Measurements from ENCODE around the gene TNXB.

TNXB gene

GRCh38 chr6:32081168-32081990 lies 27.8 kb downstream of the TNXB start:
- Histone ChIP-seq H3K9me3 (ENCODE audit: control extremely low read depth in 1 of 5, control insufficient read depth in 4 of 5, insufficient read depth in 2 of 5, low read depth in 1 of 5, low read length in 4 of 5) (no peaks in the 10 kb centered on the region), H3K27me3 (replicated peaks in 2 of 5; ENCODE audit: control insufficient read depth in 4 of 5, insufficient read depth in 5 of 5, low read length in 4 of 5) (peaks cover 0 to 15% (median 5%) of the 10 kb centered on the region in 5 experiments), H3K27ac (ENCODE audit: insufficient read depth in 1 of 2, low read depth in 1 of 2, low read length in 2 of 2, poor library complexity in 1 of 2, severe bottlenecking in 2 of 2) (no peak overlapping the region), H3K4me1 (ENCODE audit: control extremely low read depth in 1 of 4, control insufficient read depth in 4 of 4, insufficient read depth in 4 of 4, low read length in 3 of 4) (no peaks in the 10 kb centered on the region), H3K4me3 (ENCODE audit: control insufficient read depth in 1 of 7, extremely low read depth in 1 of 7, insufficient read depth in 4 of 7, low read depth in 2 of 7, low read length in 6 of 7) (no peak overlapping the region), H3K36me3 (ENCODE audit: control insufficient read depth in 4 of 4, insufficient read depth in 4 of 4, low read length in 3 of 4) (no peaks in the 10 kb centered on the region)
- no peak for DNase-seq
- POLR2A ChIA-PET: no interaction called here
- CTCF ChIA-PET: no interaction called here
- WGBS (ENCODE audit: insufficient coverage): 88% methylated on average over 17 of the region's 22 CpGs

GRCh38 chr6:32079566-32080290 lies 29.4 kb downstream of the TNXB start:
- Histone ChIP-seq H3K27me3 (replicated peaks in 2 of 5; ENCODE audit: control insufficient read depth in 4 of 5, insufficient read depth in 5 of 5, low read length in 4 of 5) (peaks cover 0 to 11% (median 0%) of the 10 kb centered on the region in 5 experiments), H3K4me1 (ENCODE audit: control extremely low read depth in 1 of 4, control insufficient read depth in 4 of 4, insufficient read depth in 4 of 4, low read length in 3 of 4) (no peaks in the 10 kb centered on the region), H3K27ac (ENCODE audit: insufficient read depth in 1 of 2, low read depth in 1 of 2, low read length in 2 of 2, poor library complexity in 1 of 2, severe bottlenecking in 2 of 2) (no peak overlapping the region), H3K9me3 (ENCODE audit: control extremely low read depth in 1 of 5, control insufficient read depth in 4 of 5, insufficient read depth in 2 of 5, low read depth in 1 of 5, low read length in 4 of 5) (no peaks in the 10 kb centered on the region), H3K4me3 (ENCODE audit: control insufficient read depth in 1 of 7, extremely low read depth in 1 of 7, insufficient read depth in 4 of 7, low read depth in 2 of 7, low read length in 6 of 7) (no peak overlapping the region), H3K36me3 (ENCODE audit: control insufficient read depth in 4 of 4, insufficient read depth in 4 of 4, low read length in 3 of 4) (no peaks in the 10 kb centered on the region)
- ChIA-PET CTCF (no interaction called here), POLR2A (no interaction called here)
- 79% methylated on average over 5 of the region's 7 CpGs for WGBS (ENCODE audit: insufficient coverage)
- no peak for DNase-seq

GRCh38 chr6:32076321-32076809 lies 32.8 kb downstream of the TNXB start:
- no peak overlapping the region for H3K4me3 ChIP-seq (ENCODE audit: control insufficient read depth in 1 of 7, extremely low read depth in 1 of 7, insufficient read depth in 4 of 7, low read depth in 2 of 7, low read length in 6 of 7)
- H3K27me3 ChIP-seq (replicated peaks in 2 of 5; ENCODE audit: control insufficient read depth in 4 of 5, insufficient read depth in 5 of 5, low read length in 4 of 5): peaks cover 0 to 2% (median 0%) of the 10 kb centered on the region in 5 experiments
- no peaks in the 10 kb centered on the region for H3K36me3 ChIP-seq (ENCODE audit: control insufficient read depth in 4 of 4, insufficient read depth in 4 of 4, low read length in 3 of 4)
- POLR2A ChIA-PET: no interaction called here
- 87% methylated on average over 3 of the region's 12 CpGs for WGBS (ENCODE audit: insufficient coverage)
- no peaks in the 10 kb centered on the region for H3K4me1 ChIP-seq (ENCODE audit: control extremely low read depth in 1 of 4, control insufficient read depth in 4 of 4, insufficient read depth in 4 of 4, low read length in 3 of 4)
- no peak overlapping the region for H3K27ac ChIP-seq (ENCODE audit: insufficient read depth in 1 of 2, low read depth in 1 of 2, low read length in 2 of 2, poor library complexity in 1 of 2, severe bottlenecking in 2 of 2)
- no peaks in the 10 kb centered on the region for H3K9me3 ChIP-seq (ENCODE audit: control extremely low read depth in 1 of 5, control insufficient read depth in 4 of 5, insufficient read depth in 2 of 5, low read depth in 1 of 5, low read length in 4 of 5)
- DNase-seq: peak in 1 of 3 donors; percentile 14
- CTCF ChIA-PET: interaction anchor here (1.0 kb wide), 1 partner anchor 10 kb away, joined by 3 read pairs; no protein-coding TSS in a partner anchor

GRCh38 chr6:32075781-32076180 lies 33.4 kb downstream of the TNXB start:
- ChIA-PET CTCF (interaction anchor here (1.0 kb wide), 1 partner anchor 9 kb away, joined by 3 read pairs; no protein-coding TSS in a partner anchor), POLR2A (no interaction called here)
- no peak overlapping the region for H3K27ac ChIP-seq (ENCODE audit: insufficient read depth in 1 of 2, low read depth in 1 of 2, low read length in 2 of 2, poor library complexity in 1 of 2, severe bottlenecking in 2 of 2)
- H3K9me3 ChIP-seq (ENCODE audit: control extremely low read depth in 1 of 5, control insufficient read depth in 4 of 5, insufficient read depth in 2 of 5, low read depth in 1 of 5, low read length in 4 of 5): no peaks in the 10 kb centered on the region
- peaks cover 0 to 2% (median 0%) of the 10 kb centered on the region in 5 experiments for H3K27me3 ChIP-seq (replicated peaks in 2 of 5; ENCODE audit: control insufficient read depth in 4 of 5, insufficient read depth in 5 of 5, low read length in 4 of 5)
- DNase-seq: no peak
- 100% methylated on average over 3 of the region's 3 CpGs for WGBS (ENCODE audit: insufficient coverage)
- H3K4me1 ChIP-seq (ENCODE audit: control extremely low read depth in 1 of 4, control insufficient read depth in 4 of 4, insufficient read depth in 4 of 4, low read length in 3 of 4): no peaks in the 10 kb centered on the region
- no peaks in the 10 kb centered on the region for H3K36me3 ChIP-seq (ENCODE audit: control insufficient read depth in 4 of 4, insufficient read depth in 4 of 4, low read length in 3 of 4)
- H3K4me3 ChIP-seq (ENCODE audit: control insufficient read depth in 1 of 7, extremely low read depth in 1 of 7, insufficient read depth in 4 of 7, low read depth in 2 of 7, low read length in 6 of 7): no peak overlapping the region

GRCh38 chr6:32074996-32075532 lies 34.1 kb downstream of the TNXB start:
- CTCF ChIA-PET: no interaction called here
- 92% methylated on average over 8 of the region's 8 CpGs for WGBS (ENCODE audit: insufficient coverage)
- H3K27me3 ChIP-seq (replicated peaks in 2 of 5; ENCODE audit: control insufficient read depth in 4 of 5, insufficient read depth in 5 of 5, low read length in 4 of 5): peaks cover 0 to 2% (median 0%) of the 10 kb centered on the region in 5 experiments
- H3K9me3 ChIP-seq (ENCODE audit: control extremely low read depth in 1 of 5, control insufficient read depth in 4 of 5, insufficient read depth in 2 of 5, low read depth in 1 of 5, low read length in 4 of 5): no peaks in the 10 kb centered on the region
- H3K4me3 ChIP-seq (ENCODE audit: control insufficient read depth in 1 of 7, extremely low read depth in 1 of 7, insufficient read depth in 4 of 7, low read depth in 2 of 7, low read length in 6 of 7): no peak overlapping the region
- H3K27ac ChIP-seq (ENCODE audit: insufficient read depth in 1 of 2, low read depth in 1 of 2, low read length in 2 of 2, poor library complexity in 1 of 2, severe bottlenecking in 2 of 2): no peak overlapping the region
- DNase-seq: no peak
- POLR2A ChIA-PET: no interaction called here
- H3K36me3 ChIP-seq (ENCODE audit: control insufficient read depth in 4 of 4, insufficient read depth in 4 of 4, low read length in 3 of 4): no peaks in the 10 kb centered on the region
- no peaks in the 10 kb centered on the region for H3K4me1 ChIP-seq (ENCODE audit: control extremely low read depth in 1 of 4, control insufficient read depth in 4 of 4, insufficient read depth in 4 of 4, low read length in 3 of 4)

- DNase-seq: no peak
- WGBS (ENCODE audit: insufficient coverage): 94% methylated on average over 5 of the region's 10 CpGs
- no peak overlapping the region for H3K27ac ChIP-seq (ENCODE audit: insufficient read depth in 1 of 2, low read depth in 1 of 2, low read length in 2 of 2, poor library complexity in 1 of 2, severe bottlenecking in 2 of 2)
- H3K9me3 ChIP-seq (ENCODE audit: control extremely low read depth in 1 of 5, control insufficient read depth in 4 of 5, insufficient read depth in 2 of 5, low read depth in 1 of 5, low read length in 4 of 5): no peaks in the 10 kb centered on the region
- H3K36me3 ChIP-seq (ENCODE audit: control insufficient read depth in 4 of 4, insufficient read depth in 4 of 4, low read length in 3 of 4): no peaks in the 10 kb centered on the region
- ChIA-PET CTCF (no interaction called here), POLR2A (no interaction called here)
- no peak overlapping the region for H3K4me3 ChIP-seq (ENCODE audit: control insufficient read depth in 1 of 7, extremely low read depth in 1 of 7, insufficient read depth in 4 of 7, low read depth in 2 of 7, low read length in 6 of 7)
- H3K4me1 ChIP-seq (ENCODE audit: control extremely low read depth in 1 of 4, control insufficient read depth in 4 of 4, insufficient read depth in 4 of 4, low read length in 3 of 4): no peaks in the 10 kb centered on the region
- H3K27me3 ChIP-seq (replicated peaks in 2 of 5; ENCODE audit: control insufficient read depth in 4 of 5, insufficient read depth in 5 of 5, low read length in 4 of 5): peaks cover 0 to 2% (median 0%) of the 10 kb centered on the region in 5 experiments
These were observed 35.5 kb downstream of the TNXB start for GRCh38 chr6:32073613-32074012.

GRCh38 chr6:32073101-32073500 lies 36.0 kb downstream of the TNXB start:
- H3K36me3 ChIP-seq (ENCODE audit: control insufficient read depth in 4 of 4, insufficient read depth in 4 of 4, low read length in 3 of 4): no peaks in the 10 kb centered on the region
- no peaks in the 10 kb centered on the region for H3K9me3 ChIP-seq (ENCODE audit: control extremely low read depth in 1 of 5, control insufficient read depth in 4 of 5, insufficient read depth in 2 of 5, low read depth in 1 of 5, low read length in 4 of 5)
- WGBS (ENCODE audit: insufficient coverage): 86% methylated on average over 3 of the region's 3 CpGs
- POLR2A ChIA-PET: no interaction called here
- H3K4me3 ChIP-seq (ENCODE audit: control insufficient read depth in 1 of 7, extremely low read depth in 1 of 7, insufficient read depth in 4 of 7, low read depth in 2 of 7, low read length in 6 of 7): no peak overlapping the region
- no peak for DNase-seq
- peaks cover 0 to 2% (median 0%) of the 10 kb centered on the region in 5 experiments for H3K27me3 ChIP-seq (replicated peaks in 2 of 5; ENCODE audit: control insufficient read depth in 4 of 5, insufficient read depth in 5 of 5, low read length in 4 of 5)
- H3K27ac ChIP-seq (ENCODE audit: insufficient read depth in 1 of 2, low read depth in 1 of 2, low read length in 2 of 2, poor library complexity in 1 of 2, severe bottlenecking in 2 of 2): no peak overlapping the region
- H3K4me1 ChIP-seq (ENCODE audit: control extremely low read depth in 1 of 4, control insufficient read depth in 4 of 4, insufficient read depth in 4 of 4, low read length in 3 of 4): no peaks in the 10 kb centered on the region
- CTCF ChIA-PET: no interaction called here

Data from common myeloid progenitor, CD34-positive (primary cell).